ENCODE results near the gene FABP7. TPM values are rescaled to one million over a fixed set of nuclear protein-coding genes. Genes with fewer than 3 reads are reported as not detected.

The FABP7 gene
- total and polyA plus RNA-seq, 2 experiments from 2014 or later = 6.6 to 15.7 TPM

DNA sequence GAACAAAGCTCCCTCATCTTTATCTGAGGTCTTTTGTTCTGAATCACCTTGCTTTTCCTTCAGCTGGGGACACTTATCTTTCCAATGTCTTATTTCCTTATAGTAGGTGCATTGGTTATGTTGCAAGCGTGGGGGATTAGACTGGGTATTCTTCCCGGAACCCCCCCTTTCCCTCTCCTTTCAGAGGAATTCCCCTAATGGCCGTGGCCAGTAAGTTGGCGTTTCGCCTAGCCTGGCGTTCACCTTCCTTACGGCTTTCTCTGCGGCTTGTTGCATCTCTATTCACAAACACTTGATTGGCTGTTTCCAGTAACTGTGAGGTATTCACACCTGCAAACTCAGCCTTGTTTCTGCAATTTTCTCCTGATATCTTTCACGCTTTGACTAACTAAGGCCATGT lies 32.8 kb upstream of the FABP7 start:
- no peak for ATAC-seq
- Histone ChIP-seq H3K4me1 (ENCODE audit: insufficient read depth) (peaks cover 4% of the 10 kb centered on the region), H3K36me3 (ENCODE audit: insufficient read depth) (no peaks in the 10 kb centered on the region), H3F3A (replicated peaks; ENCODE audit: low read depth) (no peaks in the 10 kb centered on the region), H3K27ac (ENCODE audit: low read depth) (no peak overlapping the region), H3K4me3 (no peak overlapping the region), H4K20me1 (replicated peaks; ENCODE audit: insufficient read depth) (no peaks in the 10 kb centered on the region), H3K27me3 (ENCODE audit: insufficient read depth) (peaks cover 3% of the 10 kb centered on the region; the same call in 1 of the 2 replicates), H2AFZ (no peak overlapping the region), H3K4me2 (no peak overlapping the region), H3K79me2 (replicated peaks; ENCODE audit: insufficient read depth) (no peaks in the 10 kb centered on the region), H3K9me2 (ENCODE audit: insufficient read depth) (no peaks in the 10 kb centered on the region)
- Mint-ChIP-seq H3K4me1 (peaks cover 6% of the 10 kb centered on the region), H3K9me3 (peaks cover 17% of the 10 kb centered on the region), H3K36me3 (ENCODE audit: low read depth) (peaks cover 10% of the 10 kb centered on the region), H3K4me3 (no peak overlapping the region), H3K27me3 (ENCODE audit: insufficient read depth, low read depth, poor library complexity) (peaks cover 5% of the 10 kb centered on the region), H3K27ac (no peak overlapping the region)
- no peak for DNase-seq (ENCODE audit: low spot score)
- no peak for TF ChIP-seq NANOG (IDR thresholded peaks at IDR 0.05; ENCODE audit: borderline replicate concordance)
- TF ChIP-seq ZNF331 (CRISPR knock-in tag; IDR thresholded peaks at IDR 0.05; ENCODE audit: low read depth) = no peak
- TF ChIP-seq, protein P1, sequence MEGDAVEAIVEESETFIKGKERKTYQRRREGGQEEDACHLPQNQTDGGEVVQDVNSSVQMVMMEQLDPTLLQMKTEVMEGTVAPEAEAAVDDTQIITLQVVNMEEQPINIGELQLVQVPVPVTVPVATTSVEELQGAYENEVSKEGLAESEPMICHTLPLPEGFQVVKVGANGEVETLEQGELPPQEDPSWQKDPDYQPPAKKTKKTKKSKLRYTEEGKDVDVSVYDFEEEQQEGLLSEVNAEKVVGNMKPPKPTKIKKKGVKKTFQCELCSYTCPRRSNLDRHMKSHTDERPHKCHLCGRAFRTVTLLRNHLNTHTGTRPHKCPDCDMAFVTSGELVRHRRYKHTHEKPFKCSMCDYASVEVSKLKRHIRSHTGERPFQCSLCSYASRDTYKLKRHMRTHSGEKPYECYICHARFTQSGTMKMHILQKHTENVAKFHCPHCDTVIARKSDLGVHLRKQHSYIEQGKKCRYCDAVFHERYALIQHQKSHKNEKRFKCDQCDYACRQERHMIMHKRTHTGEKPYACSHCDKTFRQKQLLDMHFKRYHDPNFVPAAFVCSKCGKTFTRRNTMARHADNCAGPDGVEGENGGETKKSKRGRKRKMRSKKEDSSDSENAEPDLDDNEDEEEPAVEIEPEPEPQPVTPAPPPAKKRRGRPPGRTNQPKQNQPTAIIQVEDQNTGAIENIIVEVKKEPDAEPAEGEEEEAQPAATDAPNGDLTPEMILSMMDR (conservative IDR thresholded peaks at IDR 0.05; ENCODE audit: low read depth in 2 of 2) = no peak
- no peak for TF ChIP-seq JUNB (IDR thresholded peaks at IDR 0.05; ENCODE audit: unreplicated experiment)
- no peak for TF ChIP-seq STAT1 (IDR thresholded peaks at IDR 0.05; ENCODE audit: unreplicated experiment)
- TF ChIP-seq POLR2AphosphoS5 (IDR thresholded peaks at IDR 0.05; ENCODE audit: low read depth) = no peak
- TF ChIP-seq, protein P2, sequence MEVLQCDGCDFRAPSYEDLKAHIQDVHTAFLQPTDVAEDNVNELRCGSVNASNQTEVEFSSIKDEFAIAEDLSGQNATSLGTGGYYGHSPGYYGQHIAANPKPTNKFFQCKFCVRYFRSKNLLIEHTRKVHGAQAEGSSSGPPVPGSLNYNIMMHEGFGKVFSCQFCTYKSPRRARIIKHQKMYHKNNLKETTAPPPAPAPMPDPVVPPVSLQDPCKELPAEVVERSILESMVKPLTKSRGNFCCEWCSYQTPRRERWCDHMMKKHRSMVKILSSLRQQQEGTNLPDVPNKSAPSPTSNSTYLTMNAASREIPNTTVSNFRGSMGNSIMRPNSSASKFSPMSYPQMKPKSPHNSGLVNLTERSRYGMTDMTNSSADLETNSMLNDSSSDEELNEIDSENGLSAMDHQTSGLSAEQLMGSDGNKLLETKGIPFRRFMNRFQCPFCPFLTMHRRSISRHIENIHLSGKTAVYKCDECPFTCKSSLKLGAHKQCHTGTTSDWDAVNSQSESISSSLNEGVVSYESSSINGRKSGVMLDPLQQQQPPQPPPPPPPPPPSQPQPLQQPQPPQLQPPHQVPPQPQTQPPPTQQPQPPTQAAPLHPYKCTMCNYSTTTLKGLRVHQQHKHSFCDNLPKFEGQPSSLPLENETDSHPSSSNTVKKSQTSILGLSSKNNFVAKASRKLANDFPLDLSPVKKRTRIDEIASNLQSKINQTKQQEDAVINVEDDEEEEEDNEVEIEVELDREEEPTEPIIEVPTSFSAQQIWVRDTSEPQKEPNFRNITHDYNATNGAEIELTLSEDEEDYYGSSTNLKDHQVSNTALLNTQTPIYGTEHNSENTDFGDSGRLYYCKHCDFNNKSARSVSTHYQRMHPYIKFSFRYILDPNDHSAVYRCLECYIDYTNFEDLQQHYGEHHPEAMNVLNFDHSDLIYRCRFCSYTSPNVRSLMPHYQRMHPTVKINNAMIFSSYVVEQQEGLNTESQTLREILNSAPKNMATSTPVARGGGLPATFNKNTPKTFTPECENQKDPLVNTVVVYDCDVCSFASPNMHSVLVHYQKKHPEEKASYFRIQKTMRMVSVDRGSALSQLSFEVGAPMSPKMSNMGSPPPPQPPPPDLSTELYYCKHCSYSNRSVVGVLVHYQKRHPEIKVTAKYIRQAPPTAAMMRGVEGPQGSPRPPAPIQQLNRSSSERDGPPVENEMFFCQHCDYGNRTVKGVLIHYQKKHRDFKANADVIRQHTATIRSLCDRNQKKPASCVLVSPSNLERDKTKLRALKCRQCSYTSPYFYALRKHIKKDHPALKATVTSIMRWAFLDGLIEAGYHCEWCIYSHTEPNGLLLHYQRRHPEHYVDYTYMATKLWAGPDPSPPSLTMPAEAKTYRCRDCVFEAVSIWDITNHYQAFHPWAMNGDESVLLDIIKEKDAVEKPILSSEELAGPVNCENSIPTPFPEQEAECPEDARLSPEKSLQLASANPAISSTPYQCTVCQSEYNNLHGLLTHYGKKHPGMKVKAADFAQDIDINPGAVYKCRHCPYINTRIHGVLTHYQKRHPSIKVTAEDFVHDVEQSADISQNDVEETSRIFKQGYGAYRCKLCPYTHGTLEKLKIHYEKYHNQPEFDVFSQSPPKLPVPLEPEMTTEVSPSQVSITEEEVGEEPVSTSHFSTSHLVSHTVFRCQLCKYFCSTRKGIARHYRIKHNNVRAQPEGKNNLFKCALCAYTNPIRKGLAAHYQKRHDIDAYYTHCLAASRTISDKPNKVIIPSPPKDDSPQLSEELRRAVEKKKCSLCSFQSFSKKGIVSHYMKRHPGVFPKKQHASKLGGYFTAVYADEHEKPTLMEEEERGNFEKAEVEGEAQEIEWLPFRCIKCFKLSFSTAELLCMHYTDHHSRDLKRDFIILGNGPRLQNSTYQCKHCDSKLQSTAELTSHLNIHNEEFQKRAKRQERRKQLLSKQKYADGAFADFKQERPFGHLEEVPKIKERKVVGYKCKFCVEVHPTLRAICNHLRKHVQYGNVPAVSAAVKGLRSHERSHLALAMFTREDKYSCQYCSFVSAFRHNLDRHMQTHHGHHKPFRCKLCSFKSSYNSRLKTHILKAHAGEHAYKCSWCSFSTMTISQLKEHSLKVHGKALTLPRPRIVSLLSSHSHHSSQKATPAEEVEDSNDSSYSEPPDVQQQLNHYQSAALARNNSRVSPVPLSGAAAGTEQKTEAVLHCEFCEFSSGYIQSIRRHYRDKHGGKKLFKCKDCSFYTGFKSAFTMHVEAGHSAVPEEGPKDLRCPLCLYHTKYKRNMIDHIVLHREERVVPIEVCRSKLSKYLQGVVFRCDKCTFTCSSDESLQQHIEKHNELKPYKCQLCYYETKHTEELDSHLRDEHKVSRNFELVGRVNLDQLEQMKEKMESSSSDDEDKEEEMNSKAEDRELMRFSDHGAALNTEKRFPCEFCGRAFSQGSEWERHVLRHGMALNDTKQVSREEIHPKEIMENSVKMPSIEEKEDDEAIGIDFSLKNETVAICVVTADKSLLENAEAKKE (CRISPR knock-in tag; IDR thresholded peaks at IDR 0.05) = no peak
- TF ChIP-seq, protein P3, sequence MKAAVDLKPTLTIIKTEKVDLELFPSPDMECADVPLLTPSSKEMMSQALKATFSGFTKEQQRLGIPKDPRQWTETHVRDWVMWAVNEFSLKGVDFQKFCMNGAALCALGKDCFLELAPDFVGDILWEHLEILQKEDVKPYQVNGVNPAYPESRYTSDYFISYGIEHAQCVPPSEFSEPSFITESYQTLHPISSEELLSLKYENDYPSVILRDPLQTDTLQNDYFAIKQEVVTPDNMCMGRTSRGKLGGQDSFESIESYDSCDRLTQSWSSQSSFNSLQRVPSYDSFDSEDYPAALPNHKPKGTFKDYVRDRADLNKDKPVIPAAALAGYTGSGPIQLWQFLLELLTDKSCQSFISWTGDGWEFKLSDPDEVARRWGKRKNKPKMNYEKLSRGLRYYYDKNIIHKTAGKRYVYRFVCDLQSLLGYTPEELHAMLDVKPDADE (IDR thresholded peaks at IDR 0.05) = no peak
- TF ChIP-seq, protein P4, sequence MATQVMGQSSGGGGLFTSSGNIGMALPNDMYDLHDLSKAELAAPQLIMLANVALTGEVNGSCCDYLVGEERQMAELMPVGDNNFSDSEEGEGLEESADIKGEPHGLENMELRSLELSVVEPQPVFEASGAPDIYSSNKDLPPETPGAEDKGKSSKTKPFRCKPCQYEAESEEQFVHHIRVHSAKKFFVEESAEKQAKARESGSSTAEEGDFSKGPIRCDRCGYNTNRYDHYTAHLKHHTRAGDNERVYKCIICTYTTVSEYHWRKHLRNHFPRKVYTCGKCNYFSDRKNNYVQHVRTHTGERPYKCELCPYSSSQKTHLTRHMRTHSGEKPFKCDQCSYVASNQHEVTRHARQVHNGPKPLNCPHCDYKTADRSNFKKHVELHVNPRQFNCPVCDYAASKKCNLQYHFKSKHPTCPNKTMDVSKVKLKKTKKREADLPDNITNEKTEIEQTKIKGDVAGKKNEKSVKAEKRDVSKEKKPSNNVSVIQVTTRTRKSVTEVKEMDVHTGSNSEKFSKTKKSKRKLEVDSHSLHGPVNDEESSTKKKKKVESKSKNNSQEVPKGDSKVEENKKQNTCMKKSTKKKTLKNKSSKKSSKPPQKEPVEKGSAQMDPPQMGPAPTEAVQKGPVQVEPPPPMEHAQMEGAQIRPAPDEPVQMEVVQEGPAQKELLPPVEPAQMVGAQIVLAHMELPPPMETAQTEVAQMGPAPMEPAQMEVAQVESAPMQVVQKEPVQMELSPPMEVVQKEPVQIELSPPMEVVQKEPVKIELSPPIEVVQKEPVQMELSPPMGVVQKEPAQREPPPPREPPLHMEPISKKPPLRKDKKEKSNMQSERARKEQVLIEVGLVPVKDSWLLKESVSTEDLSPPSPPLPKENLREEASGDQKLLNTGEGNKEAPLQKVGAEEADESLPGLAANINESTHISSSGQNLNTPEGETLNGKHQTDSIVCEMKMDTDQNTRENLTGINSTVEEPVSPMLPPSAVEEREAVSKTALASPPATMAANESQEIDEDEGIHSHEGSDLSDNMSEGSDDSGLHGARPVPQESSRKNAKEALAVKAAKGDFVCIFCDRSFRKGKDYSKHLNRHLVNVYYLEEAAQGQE (IDR thresholded peaks at IDR 0.05; ENCODE audit: unreplicated experiment) = no peak
- TF ChIP-seq CREB1 (CRISPR knock-in tag; IDR thresholded peaks at IDR 0.05; ENCODE audit: low read depth) = no peak
- no peak for TF ChIP-seq ZNF114 (CRISPR knock-in tag; IDR thresholded peaks at IDR 0.05)
- no peak for TF ChIP-seq EZH2 (IDR thresholded peaks at IDR 0.05; ENCODE audit: low read depth, unreplicated experiment)
- no peak for TF ChIP-seq EZH2phosphoT487 (IDR thresholded peaks at IDR 0.05; ENCODE audit: unreplicated experiment)

Data from GM23338 (cell line).